ENCODE data around the gene WDR64. TPM values are rescaled to one million over a fixed set of nuclear protein-coding genes. Genes with fewer than 3 reads are reported as not detected.

Gene WDR64
- polyA plus RNA-seq, 1 donor from 2014 or later, result 0.21 TPM

GRCh38 chr1:241627453-241628259 is 24.4 kb upstream of the WDR64 start:
- H3K36me3 ChIP-seq (ENCODE audit: insufficient read depth, low read length), result no peaks in the 10 kb centered on the region

GRCh38 chr1:241630005-241630404 is 22.1 kb upstream of the WDR64 start:
- Histone ChIP-seq H4K20me1 (ENCODE audit: insufficient read depth) (no peaks in the 10 kb centered on the region), H2AFZ (ENCODE audit: low read depth, low read length) (no peak overlapping the region), H3K9me3 (ENCODE audit: low read length) (no peaks in the 10 kb centered on the region), H3K27ac (ENCODE audit: low read length) (no peak overlapping the region), H3K9me2 (ENCODE audit: insufficient read depth, low read length) (no peaks in the 10 kb centered on the region), H3K4me3 (ENCODE audit: low read length) (no peak overlapping the region), H3K27me3 (ENCODE audit: insufficient read depth, low read depth, low read length) (no peaks in the 10 kb centered on the region), H3K4me2 (ENCODE audit: low read length) (no peak overlapping the region), H3K79me2 (replicated peaks; ENCODE audit: insufficient read depth, low read length) (peaks cover 8% of the 10 kb centered on the region), H3K36me3 (ENCODE audit: insufficient read depth, low read length) (peaks cover 10% of the 10 kb centered on the region), H3K9ac (ENCODE audit: low read length) (no peak overlapping the region), H3F3A (ENCODE audit: insufficient read depth, low read length, poor library complexity, severe bottlenecking) (no peaks in the 10 kb centered on the region)
- no peak for TF ChIP-seq MXI1 (conservative IDR thresholded peaks at IDR 0.05; ENCODE audit: poor library complexity, severe bottlenecking)
- no peak for TF ChIP-seq EP300 (conservative IDR thresholded peaks at IDR 0.05; ENCODE audit: poor library complexity, severe bottlenecking)
- TF ChIP-seq SMC3 (conservative IDR thresholded peaks at IDR 0.05; ENCODE audit: poor library complexity), result no peak
- no peak for TF ChIP-seq EZH2 (IDR thresholded peaks at IDR 0.05; ENCODE audit: borderline replicate concordance, insufficient read depth, low read length, poor library complexity, severe bottlenecking)
- TF ChIP-seq CTCF (IDR thresholded peaks at IDR 0.05; ENCODE audit: poor library complexity, severe bottlenecking), result no peak
- TF ChIP-seq RAD21 (conservative IDR thresholded peaks at IDR 0.05), result no peak
- TF ChIP-seq POLR2AphosphoS5 (IDR thresholded peaks at IDR 0.05), result no peak

More at GRCh38 chr1:241627453-241628259, 24.4 kb upstream of the WDR64 start:
- Histone ChIP-seq H3F3A (ENCODE audit: insufficient read depth, low read length, poor library complexity, severe bottlenecking) (no peaks in the 10 kb centered on the region), H2AFZ (ENCODE audit: low read depth, low read length) (no peak overlapping the region), H3K4me3 (ENCODE audit: low read length) (no peak overlapping the region), H3K9ac (ENCODE audit: low read length) (no peak overlapping the region), H3K9me2 (ENCODE audit: insufficient read depth, low read length) (no peaks in the 10 kb centered on the region), H3K4me2 (ENCODE audit: low read length) (no peak overlapping the region), H3K27me3 (ENCODE audit: insufficient read depth, low read depth, low read length) (no peaks in the 10 kb centered on the region), H3K27ac (ENCODE audit: low read length) (no peak overlapping the region), H3K9me3 (ENCODE audit: low read length) (no peaks in the 10 kb centered on the region), H3K79me2 (replicated peaks; ENCODE audit: insufficient read depth, low read length) (no peaks in the 10 kb centered on the region), H4K20me1 (ENCODE audit: insufficient read depth) (no peaks in the 10 kb centered on the region)
- TF ChIP-seq MXI1 (conservative IDR thresholded peaks at IDR 0.05; ENCODE audit: poor library complexity, severe bottlenecking) (no peak), SMC3 (conservative IDR thresholded peaks at IDR 0.05; ENCODE audit: poor library complexity) (peak; percentile 53), REST (IDR thresholded peaks at IDR 0.05; ENCODE audit: borderline replicate concordance) (no peak), POLR2AphosphoS5 (IDR thresholded peaks at IDR 0.05) (no peak), RAD21 (conservative IDR thresholded peaks at IDR 0.05) (peak; percentile 55), CTCF (IDR thresholded peaks at IDR 0.05; ENCODE audit: poor library complexity, severe bottlenecking) (peak; percentile 54), EZH2 (IDR thresholded peaks at IDR 0.05; ENCODE audit: borderline replicate concordance, insufficient read depth, low read length, poor library complexity, severe bottlenecking) (no peak), EP300 (conservative IDR thresholded peaks at IDR 0.05; ENCODE audit: poor library complexity, severe bottlenecking) (no peak), TAF1 (IDR thresholded peaks at IDR 0.05; ENCODE audit: low read depth) (no peak)

Data from neural cell (in vitro differentiated cells).